GM23338 (cell line): ENCODE data around the gene APC2. TPM values are rescaled to one million over a fixed set of nuclear protein-coding genes. Genes with fewer than 3 reads are reported as not detected.

Source experiments
- ATAC-seq: fragments of 200-7000 bp; cut with Tn5 transposase; 3 replicates; pipeline ENCODE4 v1.9.1; 2020
- DNase-seq: peaks from one replicate; pipeline ENCODE4 v3.0.0-alpha.2; 2015; ENCODE audit warnings: low spot score
- H2AFZ ChIP-seq: fragments of 200-600 bp; sonication (generic); 2 replicates; pipeline ENCODE4 v1.8.0; 2016; ENCODE audit warnings: antibody characterized with exemption, mild to moderate bottlenecking, moderate library complexity
- H3F3A ChIP-seq: fragments of 200-600 bp; sonication (generic); replicated peaks from 2 replicates; pipeline ENCODE4 v1.8.0; 2017; ENCODE audit warnings: antibody characterized with exemption, mixed run types, low read depth
- H3K27ac ChIP-seq: fragments of 200-600 bp; sonication (generic); 2 replicates; pipeline ENCODE4 v1.6.1; 2016; ENCODE audit warnings: low read depth
- H3K27me3 ChIP-seq: fragments of 200-600 bp; sonication (generic); 2 replicates; pipeline ENCODE4 v1.8.0; 2016; ENCODE audit warnings: mild to moderate bottlenecking, mixed run types, moderate library complexity; ENCODE audit not compliant: insufficient read depth
- H3K36me3 ChIP-seq: fragments of 200-600 bp; sonication (generic); 2 replicates; pipeline ENCODE4 v1.8.0; 2016; ENCODE audit warnings: mild to moderate bottlenecking; ENCODE audit not compliant: insufficient read depth
- H3K4me1 ChIP-seq: fragments of 200-600 bp; sonication (generic); 2 replicates; pipeline ENCODE4 v1.8.0; 2016; ENCODE audit warnings: mild to moderate bottlenecking, moderate library complexity; ENCODE audit not compliant: insufficient read depth
- H3K4me2 ChIP-seq: fragments of 200-600 bp; sonication (generic); 2 replicates; pipeline ENCODE4 v1.7.1; 2017; ENCODE audit warnings: mixed run types
- H3K4me3 ChIP-seq: fragments of 200-600 bp; sonication (generic); 2 replicates; pipeline ENCODE4 v1.6.1; 2016; ENCODE audit warnings: mixed run types
- H3K79me2 ChIP-seq: fragments of 200-600 bp; sonication (generic); replicated peaks from 2 replicates; pipeline ENCODE4 v1.8.0; 2017; ENCODE audit warnings: mild to moderate bottlenecking; ENCODE audit not compliant: insufficient read depth
- H3K9me2 ChIP-seq: fragments of 200-600 bp; sonication (generic); 2 replicates; pipeline ENCODE4 v1.8.0; 2017; ENCODE audit not compliant: insufficient read depth
- H4K20me1 ChIP-seq: fragments of 200-600 bp; sonication (generic); replicated peaks from 2 replicates; pipeline ENCODE4 v1.8.0; 2017; ENCODE audit warnings: mild to moderate bottlenecking; ENCODE audit not compliant: insufficient read depth
- H3K27ac Mint-ChIP-seq: 2 replicates; pipeline ENCODE4 v1.8.0; 2020; ENCODE audit warnings: inconsistent platforms, mild to moderate bottlenecking, moderate library complexity, mixed read lengths
- H3K27me3 Mint-ChIP-seq: 3 replicates; pipeline ENCODE4 v1.8.0; 2022; ENCODE audit warnings: low read depth, mild to moderate bottlenecking, moderate library complexity, mixed read lengths, inconsistent platforms; ENCODE audit not compliant: insufficient read depth, poor library complexity
- H3K36me3 Mint-ChIP-seq: 3 replicates; pipeline ENCODE4 v1.8.0; 2021; ENCODE audit warnings: low read depth, mild to moderate bottlenecking, inconsistent platforms, moderate library complexity, mixed read lengths
- H3K4me1 Mint-ChIP-seq: 3 replicates; pipeline ENCODE4 v1.8.0; 2020; ENCODE audit warnings: mild to moderate bottlenecking, inconsistent platforms, mixed read lengths
- H3K4me3 Mint-ChIP-seq: 3 replicates; pipeline ENCODE4 v1.8.0; 2021; ENCODE audit warnings: moderate library complexity, mild to moderate bottlenecking, inconsistent platforms, mixed read lengths
- H3K9me3 Mint-ChIP-seq: 3 replicates; pipeline ENCODE4 v1.8.0; 2020; ENCODE audit warnings: moderate library complexity, mild to moderate bottlenecking, inconsistent platforms, mixed read lengths
- CREB1 ChIP-seq: fragments of 250-450 bp; sonication (Bioruptor Pico); IDR thresholded peaks from 2 replicates; pipeline ENCODE4 v1.5.0; 2020; ENCODE audit warnings: low read depth, mild to moderate bottlenecking, moderate library complexity
- CTCF ChIP-seq, 2 experiments: fragments of 200-600 bp in 1 of 2; sonication (generic) in 1 of 2; conservative IDR thresholded peaks; 2 replicates each; pipeline versions ENCODE4 v1.5.1 to v1.6.1; 2016 to 2017; ENCODE audit warnings: antibody characterized with exemption in 2 of 2, low read depth in 2 of 2, mild to moderate bottlenecking in 2 of 2, moderate library complexity in 1 of 2
- ETS1 ChIP-seq: IDR thresholded peaks from 2 replicates; pipeline ENCODE4 v1.6.1; 2016; ENCODE audit warnings: antibody characterized with exemption
- EZH2 ChIP-seq: fragments of 200-600 bp; sonication (generic); IDR thresholded peaks from one replicate; pipeline ENCODE4 v1.8.0; 2017; ENCODE audit warnings: antibody characterized with exemption, mild to moderate bottlenecking, low read depth; ENCODE audit not compliant: unreplicated experiment
- JUNB ChIP-seq: IDR thresholded peaks from one replicate; pipeline ENCODE4 v1.6.1; 2016; ENCODE audit warnings: antibody characterized with exemption; ENCODE audit not compliant: unreplicated experiment
- REST ChIP-seq: IDR thresholded peaks from one replicate; pipeline ENCODE4 v1.6.1; 2018; ENCODE audit warnings: antibody characterized with exemption; ENCODE audit not compliant: unreplicated experiment
- STAT1 ChIP-seq: IDR thresholded peaks from one replicate; pipeline ENCODE4 v1.6.1; 2016; ENCODE audit warnings: antibody characterized with exemption; ENCODE audit not compliant: unreplicated experiment
- ZNF331 ChIP-seq: fragments of 250-450 bp; sonication (Bioruptor Pico); IDR thresholded peaks from 2 replicates; pipeline ENCODE4 v1.5.0; 2020; ENCODE audit warnings: low read depth, mild to moderate bottlenecking, moderate library complexity
- polyA plus RNA-seq: library from polyadenylated mRNA; unstranded; fragments of >200 nt; fragmentation: Nextera tagmentation; extraction: Ambion mirVana; gene quantifications from 2 replicates; pipeline ENCODE4 v1.2.1, GENCODE V29; 2016
- total RNA-seq: library from RNA; depleted of rRNA; stranded (reverse); fragments of >200 nt; shearing (Covaris generic); gene quantifications from 2 replicates; pipeline ENCODE4 v1.2.3, GENCODE V29; 2014

The APC2 gene
- total and polyA plus RNA-seq, 2 experiments from 2014 or later, result 1.4 to 18.3 TPM

GRCh38 chr19:1513499-1514294, 63.8 kb downstream of the APC2 start:
- Histone ChIP-seq H3K79me2 (no peaks in the 10 kb centered on the region), H3K4me3 (peak overlapping the region; percentile 53), H3K4me1 (no peaks in the 10 kb centered on the region), H3F3A (peaks cover 6% of the 10 kb centered on the region; the same call in 1 of the 2 replicates), H3K9me2 (no peaks in the 10 kb centered on the region), H3K27me3 (peaks cover 6% of the 10 kb centered on the region; the same call in 1 of the 2 replicates), H3K4me2 (peak overlapping the region; percentile 69; the same call in 1 of the 2 replicates), H3K27ac (no peak overlapping the region), H2AFZ (no peak overlapping the region), H3K36me3 (no peaks in the 10 kb centered on the region), H4K20me1 (no peaks in the 10 kb centered on the region)
- Mint-ChIP-seq H3K36me3 (no peaks in the 10 kb centered on the region), H3K4me3 (no peak overlapping the region), H3K27ac (no peak overlapping the region), H3K4me1 (no peaks in the 10 kb centered on the region; the same call in 2 of the 3 replicates), H3K9me3 (peaks cover 6% of the 10 kb centered on the region), H3K27me3 (peaks cover 18% of the 10 kb centered on the region)
- DNase-seq, result peak; percentile 63
- TF ChIP-seq ZNF331 (CRISPR knock-in tag) (no peak), EZH2 (no peak), ETS1 (no peak), CTCF (conservative IDR thresholded peaks at IDR 0.05; ENCODE audit: low read depth in 2 of 2) (peak; percentile 73 to 79), CREB1 (CRISPR knock-in tag) (no peak), STAT1 (no peak), REST (no peak), JUNB (no peak)
- peak; percentile 67 for ATAC-seq
